T1000 (cell line): Measurements from ENCODE around the gene PDIA4.
A peak's percentile ranks its signal among the peaks of the same experiment; 100 is the strongest.
"Not testable (repeated sequence)": the region's sequence is repeated elsewhere in the genome, so short reads cannot be mapped to it uniquely, and the experiment has no call there.

Experiments
- DNase-seq: peaks from one replicate; lab custom pipeline; 2025; ENCODE audit warnings: mixed read lengths; lab: John Stamatoyannopoulos, UW

Gene PDIA4

GRCh38 chr7:149003560-149004305, 24.6 kb downstream of the PDIA4 start:
- DNase-seq = no peak

GRCh38 chr7:149003018-149003417, 25.3 kb downstream of the PDIA4 start:
- DNase-seq = no peak

GRCh38 chr7:149002604-149003003, 25.7 kb downstream of the PDIA4 start:
- DNase-seq = no peak

GRCh38 chr7:149001427-149002068, 26.8 kb downstream of the PDIA4 start:
- no peak for DNase-seq

- no peak for DNase-seq
Measured at GRCh38 chr7:149000961-149001360, 27.3 kb downstream of the PDIA4 start.

GRCh38 chr7:148999192-148999591, 29.1 kb downstream of the PDIA4 start:
- DNase-seq = no peak

- no peak for DNase-seq
Measured at GRCh38 chr7:148997497-148997896, 30.8 kb downstream of the PDIA4 start.

GRCh38 chr7:148994576-148994975, 33.7 kb downstream of the PDIA4 start:
- no peak for DNase-seq

- no peak for DNase-seq
Measured at GRCh38 chr7:148993193-148993592, 35.1 kb downstream of the PDIA4 start.

GRCh38 chr7:148991536-148991935, 36.8 kb downstream of the PDIA4 start:
- no peak for DNase-seq

- DNase-seq = no peak
Measured at GRCh38 chr7:148987751-148988512, 40.4 kb downstream of the PDIA4 start.

- DNase-seq = peak; percentile 58
Measured at GRCh38 chr7:148987010-148987750, 41.1 kb downstream of the PDIA4 start.

- no peak for DNase-seq
Measured at GRCh38 chr7:148986742-148987009, 41.6 kb downstream of the PDIA4 start.

GRCh38 chr7:148983200-148984146, 44.8 kb downstream of the PDIA4 start:
- peak; percentile 77 for DNase-seq

GRCh38 chr7:148982654-148983199, 45.6 kb downstream of the PDIA4 start:
- DNase-seq = no peak

GRCh38 chr7:148979827-148980226, 48.5 kb downstream of the PDIA4 start:
- no peak for DNase-seq

- DNase-seq = not testable (repeated sequence)
Measured at GRCh38 chr7:148979072-148979471, 49.2 kb downstream of the PDIA4 start.

GRCh38 chr7:148978091-148978490, 50.2 kb downstream of the PDIA4 start:
- DNase-seq = no peak

GRCh38 chr7:148975896-148976295, 52.4 kb downstream of the PDIA4 start:
- no peak for DNase-seq

GRCh38 chr7:148973256-148973655, 55.0 kb downstream of the PDIA4 start:
- DNase-seq = no peak

GRCh38 chr7:148972375-148972774, 55.9 kb downstream of the PDIA4 start:
- DNase-seq = no peak
